Neural cell (in vitro differentiated cells): ENCODE measurements around the gene PAK3. TPM values are rescaled to one million over a fixed set of nuclear protein-coding genes. Genes with fewer than 3 reads are reported as not detected.

Experiments
- H2AFZ ChIP-seq: fragments of 200-600, 300-800 bp; sonication (generic), shearing (Covaris generic); 2 replicates; pipeline ENCODE4 v1.6.0; 2014; ENCODE audit warnings: low read depth, mild to moderate bottlenecking, antibody characterized with exemption, low read length, moderate library complexity
- H3F3A ChIP-seq: fragments of 200-600 bp; shearing (Covaris generic); 2 replicates; pipeline ENCODE4 v1.6.1; 2016; ENCODE audit warnings: mild to moderate bottlenecking, moderate library complexity, mixed read lengths, antibody characterized with exemption, low read length; ENCODE audit not compliant: insufficient read depth, poor library complexity, severe bottlenecking
- H3K27ac ChIP-seq: fragments of 200-600, 300-800 bp; sonication (generic), shearing (Covaris generic); 2 replicates; pipeline ENCODE4 v1.5.1; 2014; ENCODE audit warnings: mild to moderate bottlenecking, low read length, moderate library complexity
- H3K27me3 ChIP-seq: fragments of 300-800, 200-600 bp; sonication (generic), shearing (Covaris generic); 2 replicates; pipeline ENCODE4 v1.6.0; 2014; ENCODE audit warnings: mild to moderate bottlenecking, low read depth, low read length, moderate library complexity; ENCODE audit not compliant: insufficient read depth
- H3K36me3 ChIP-seq: fragments of 300-800, 200-600 bp; sonication (generic), shearing (Covaris generic); 2 replicates; pipeline ENCODE4 v1.5.1; 2014; ENCODE audit warnings: mild to moderate bottlenecking, antibody characterized with exemption, low read length, moderate library complexity; ENCODE audit not compliant: insufficient read depth
- H3K4me2 ChIP-seq: fragments of 300-800, 200-600 bp; sonication (generic), shearing (Covaris generic); 2 replicates; pipeline ENCODE4 v1.6.0; 2014; ENCODE audit warnings: mild to moderate bottlenecking, low read length
- H3K4me3 ChIP-seq: fragments of 300-800, 200-600 bp; sonication (generic), shearing (Covaris generic); 2 replicates; pipeline ENCODE4 v1.5.1; 2014; ENCODE audit warnings: mild to moderate bottlenecking, low read length, moderate library complexity
- H3K79me2 ChIP-seq: fragments of 200-600 bp; shearing (Covaris generic); replicated peaks from 2 replicates; pipeline ENCODE4 v1.6.0; 2014; ENCODE audit warnings: mild to moderate bottlenecking, low read length, moderate library complexity; ENCODE audit not compliant: insufficient read depth
- H3K9ac ChIP-seq: fragments of 300-800, 200-600 bp; sonication (generic), shearing (Covaris generic); 2 replicates; pipeline ENCODE4 v1.6.1; 2016; ENCODE audit warnings: mild to moderate bottlenecking, low read length, mixed read lengths
- H3K9me2 ChIP-seq: fragments of 200-600 bp; shearing (Covaris generic); 2 replicates; pipeline ENCODE4 v1.6.1; 2016; ENCODE audit warnings: mild to moderate bottlenecking, low read length, mixed read lengths; ENCODE audit not compliant: insufficient read depth
- H3K9me3 ChIP-seq: fragments of 200-600, 300-800 bp; sonication (generic), shearing (Covaris generic); 2 replicates; pipeline ENCODE4 v1.6.1; 2016; ENCODE audit warnings: mild to moderate bottlenecking, mixed run types, low read length, moderate library complexity, mixed read lengths
- H4K20me1 ChIP-seq: fragments of 200-600 bp; shearing (Covaris generic); 2 replicates; pipeline ENCODE4 v1.6.1; 2016; ENCODE audit warnings: mild to moderate bottlenecking, mixed run types; ENCODE audit not compliant: insufficient read depth
- CTCF ChIP-seq: fragments of 450-650 bp; IDR thresholded peaks from 2 replicates; pipeline ENCODE4 v1.5.1; 2014; ENCODE audit warnings: antibody characterized with exemption, mild to moderate bottlenecking, moderate library complexity; ENCODE audit not compliant: poor library complexity, severe bottlenecking
- EP300 ChIP-seq: fragments of 450-650 bp; conservative IDR thresholded peaks from 2 replicates; pipeline ENCODE4 v1.6.1; 2014; ENCODE audit warnings: antibody characterized with exemption, mild to moderate bottlenecking, moderate library complexity; ENCODE audit not compliant: poor library complexity, severe bottlenecking
- EZH2 ChIP-seq: fragments of 200-600, 300-800 bp; shearing (Covaris generic), sonication (generic); IDR thresholded peaks from 2 replicates; pipeline ENCODE4 v1.6.1; 2014; ENCODE audit warnings: antibody characterized with exemption, low read length, borderline replicate concordance, mild to moderate bottlenecking; ENCODE audit not compliant: insufficient read depth, poor library complexity, severe bottlenecking
- MXI1 ChIP-seq: fragments of 450-650 bp; conservative IDR thresholded peaks from 2 replicates; pipeline ENCODE4 v1.6.1; 2014; ENCODE audit warnings: antibody characterized with exemption, mild to moderate bottlenecking; ENCODE audit not compliant: poor library complexity, severe bottlenecking
- POLR2AphosphoS5 ChIP-seq: IDR thresholded peaks from 2 replicates; pipeline ENCODE4 v1.6.1; 2012
- RAD21 ChIP-seq: fragments of 450-650 bp; conservative IDR thresholded peaks from 2 replicates; pipeline ENCODE4 v1.6.1; 2014; ENCODE audit warnings: antibody characterized with exemption, mild to moderate bottlenecking, moderate library complexity
- REST ChIP-seq: IDR thresholded peaks from 2 replicates; pipeline ENCODE4 v1.6.1; 2012; ENCODE audit warnings: borderline replicate concordance
- SMC3 ChIP-seq: fragments of 450-650 bp; conservative IDR thresholded peaks from 2 replicates; pipeline ENCODE4 v1.6.1; 2014; ENCODE audit warnings: antibody characterized with exemption, mild to moderate bottlenecking, moderate library complexity; ENCODE audit not compliant: poor library complexity
- TAF1 ChIP-seq: IDR thresholded peaks from 2 replicates; pipeline ENCODE4 v1.6.1; 2012; ENCODE audit warnings: low read depth
- polyA plus RNA-seq: library from polyadenylated mRNA; depleted of rRNA; stranded (reverse); fragments of >200 nt; gene quantifications from 2 replicates; pipeline ENCODE4 v1.2.3, GENCODE V29; 2014

PAK3 gene
- polyA plus RNA-seq, 1 donor from 2014 or later: 92.4 TPM

- peak overlapping the region; percentile 42 for H3K4me3 ChIP-seq
- H4K20me1 ChIP-seq: no peaks in the 10 kb centered on the region
- H3K27ac ChIP-seq: peak overlapping the region; percentile 87
- peak overlapping the region; percentile 55 for H3K9ac ChIP-seq
- no peaks in the 10 kb centered on the region for H3K36me3 ChIP-seq
- H3F3A ChIP-seq: no peaks in the 10 kb centered on the region
- peak overlapping the region; percentile 39 for H3K4me2 ChIP-seq
- no peaks in the 10 kb centered on the region for H3K27me3 ChIP-seq
- H3K9me3 ChIP-seq: no peaks in the 10 kb centered on the region
- no peak for TF ChIP-seq REST
- peak; percentile 45 for TF ChIP-seq POLR2AphosphoS5
- TF ChIP-seq RAD21: no peak
- TF ChIP-seq SMC3: no peak
- TF ChIP-seq EP300: peak; percentile 44
- no peak for TF ChIP-seq MXI1
- no peak for TF ChIP-seq CTCF
- TF ChIP-seq EZH2: no peak
- no peak for TF ChIP-seq TAF1
- no peaks in the 10 kb centered on the region for H3K9me2 ChIP-seq
- H2AFZ ChIP-seq: no peak overlapping the region
- peaks cover 6% of the 10 kb centered on the region for H3K79me2 ChIP-seq
These were observed 5.5 kb upstream of the PAK3 start for GRCh38 chrX:111090458-111090857.

DNA sequence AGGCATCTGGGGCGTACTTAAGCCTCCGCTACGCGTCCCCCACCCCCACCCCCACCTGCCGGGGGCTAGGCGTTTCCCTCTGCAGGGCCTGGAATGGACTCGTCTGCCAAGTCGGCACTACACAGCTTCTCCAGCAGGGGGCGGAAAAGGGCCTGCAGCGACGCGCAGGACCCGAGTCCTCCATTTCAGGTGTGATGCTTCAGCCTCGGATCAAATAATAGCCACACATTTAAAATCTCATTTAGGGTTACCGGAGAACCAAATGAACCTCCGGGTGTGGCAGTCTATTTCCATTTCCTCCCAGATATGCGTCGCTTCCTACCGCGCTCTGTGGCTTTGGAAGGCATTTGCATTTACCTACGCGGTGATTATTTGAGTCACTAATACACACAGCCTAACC, 2.9 kb downstream of the PAK3 start:
- Histone ChIP-seq H3K36me3 (no peaks in the 10 kb centered on the region), H3K27me3 (no peaks in the 10 kb centered on the region), H3K4me3 (peak overlapping the region; percentile 74), H2AFZ (no peak overlapping the region), H3K9me3 (no peaks in the 10 kb centered on the region), H3K9me2 (no peaks in the 10 kb centered on the region), H3K4me2 (no peak overlapping the region), H3K9ac (no peak overlapping the region), H3F3A (no peaks in the 10 kb centered on the region), H3K27ac (no peak overlapping the region), H3K79me2 (peaks cover 28% of the 10 kb centered on the region), H4K20me1 (no peaks in the 10 kb centered on the region)
- peak; percentile 37 for TF ChIP-seq RAD21
- no peak for TF ChIP-seq REST
- TF ChIP-seq EP300: no peak
- peak; percentile 63 for TF ChIP-seq CTCF
- peak; percentile 36 for TF ChIP-seq SMC3
